ENCODE measurements around the gene LRP5. TPM values are rescaled to one million over a fixed set of nuclear protein-coding genes. Genes with fewer than 3 reads are reported as not detected.

Gene LRP5
- total RNA-seq, 4 donors from 2014 or later, result 22.3 to 43.2 (median 33.8) TPM

DNA sequence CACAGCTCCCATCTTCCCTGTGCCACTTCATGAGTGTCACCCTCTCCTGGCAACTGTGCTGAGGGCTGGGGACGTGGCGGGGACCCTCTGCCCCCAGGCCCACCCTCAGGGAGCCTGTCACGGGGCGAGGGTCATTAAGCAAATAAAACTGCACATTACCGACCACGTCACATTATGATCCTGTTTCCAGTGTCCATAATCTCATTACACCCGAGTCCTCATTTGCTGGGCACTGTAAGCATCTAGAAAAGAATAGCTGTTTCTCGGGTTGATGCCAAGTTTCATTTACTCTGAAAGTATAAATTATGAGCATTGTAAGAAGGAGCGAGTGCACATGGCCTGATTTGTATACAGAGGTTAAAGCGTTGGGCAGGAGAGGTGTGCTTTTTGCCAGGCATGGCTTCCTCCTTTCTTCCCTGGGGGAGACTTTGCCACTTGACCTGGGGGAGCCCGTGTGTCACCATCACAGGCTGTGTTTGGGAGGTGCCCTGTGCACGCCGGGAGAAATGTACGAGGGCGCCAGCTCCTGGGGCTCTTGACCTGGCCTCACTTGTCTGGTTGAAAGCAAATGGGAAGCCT is 50.5 kb downstream of the LRP5 start:
- WGBS, 2 donors, result 79 to 83% methylated on average over 15 of the region's 15 CpGs
- Histone ChIP-seq H3K36me3 (peaks cover 0 to 60% (median 0%) of the 10 kb centered on the region in 3 donors), H3K4me1 (no peaks in the 10 kb centered on the region), H3K4me3 (no peak overlapping the region), H3K27ac (no peak overlapping the region), H3K9me3 (no peaks in the 10 kb centered on the region), H3K27me3 (no peaks in the 10 kb centered on the region)
- TF ChIP-seq EP300 (IDR thresholded peaks at IDR 0.05) (no peak), POLR2A (IDR thresholded peaks at IDR 0.05) (no peak), CTCF (IDR thresholded peaks at IDR 0.05) (no peak)
- DNase-seq (ENCODE audit: low spot score in 2 of 2), result no peak

DNA sequence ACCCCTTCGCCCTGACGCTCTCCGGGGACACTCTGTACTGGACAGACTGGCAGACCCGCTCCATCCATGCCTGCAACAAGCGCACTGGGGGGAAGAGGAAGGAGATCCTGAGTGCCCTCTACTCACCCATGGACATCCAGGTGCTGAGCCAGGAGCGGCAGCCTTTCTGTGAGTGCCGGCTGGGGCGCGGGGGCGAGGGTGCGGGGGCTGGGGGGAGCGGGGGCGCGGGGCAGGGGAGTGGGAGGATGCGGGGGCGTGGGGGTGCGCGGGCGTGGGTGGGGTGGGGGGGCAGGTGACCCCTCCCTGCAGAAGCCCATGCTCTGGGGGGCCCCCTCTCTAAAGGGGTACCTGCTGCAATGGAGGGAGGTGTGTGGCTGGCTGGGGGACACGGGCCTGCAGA is 51.4 kb downstream of the LRP5 start:
- no peaks in the 10 kb centered on the region for H3K9me3 ChIP-seq
- 90 to 93% methylated on average over 20 of the region's 20 CpGs for WGBS, 2 donors
- no peak overlapping the region for H3K27ac ChIP-seq
- DNase-seq (ENCODE audit: low spot score in 2 of 2), result no peak
- H3K4me1 ChIP-seq, result no peaks in the 10 kb centered on the region
- no peak for TF ChIP-seq POLR2A (IDR thresholded peaks at IDR 0.05)
- TF ChIP-seq EP300 (IDR thresholded peaks at IDR 0.05), result no peak
- TF ChIP-seq CTCF (IDR thresholded peaks at IDR 0.05), result no peak
- H3K36me3 ChIP-seq, result peaks cover 0 to 57% (median 0%) of the 10 kb centered on the region in 3 donors
- no peak overlapping the region for H3K4me3 ChIP-seq
- no peaks in the 10 kb centered on the region for H3K27me3 ChIP-seq

DNA sequence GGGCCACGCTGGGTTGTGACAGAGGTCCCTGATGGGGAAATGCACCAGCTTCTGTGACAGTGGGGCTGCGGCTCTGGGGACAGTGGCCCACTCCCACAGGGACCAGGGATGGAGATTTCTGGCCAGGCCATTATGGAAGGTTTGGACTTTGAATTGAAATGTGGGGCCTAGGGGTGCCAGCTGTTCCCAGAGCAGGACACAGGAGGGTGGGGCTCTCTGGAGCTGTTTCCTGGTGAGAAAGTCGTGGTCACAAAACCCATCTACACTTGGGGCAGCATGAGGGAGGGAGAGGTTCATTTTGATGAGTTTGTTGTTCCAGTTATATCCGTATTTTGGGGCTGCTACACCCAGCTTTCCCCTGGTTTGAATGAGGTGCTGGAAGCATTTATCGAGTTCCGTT is 52.2 kb downstream of the LRP5 start:
- H3K4me3 ChIP-seq, result no peak overlapping the region
- no peaks in the 10 kb centered on the region for H3K4me1 ChIP-seq
- TF ChIP-seq EP300 (IDR thresholded peaks at IDR 0.05) (no peak), CTCF (IDR thresholded peaks at IDR 0.05) (no peak), POLR2A (IDR thresholded peaks at IDR 0.05) (no peak)
- H3K27me3 ChIP-seq, result no peaks in the 10 kb centered on the region
- peaks cover 0 to 52% (median 0%) of the 10 kb centered on the region in 3 donors for H3K36me3 ChIP-seq
- no peak overlapping the region for H3K27ac ChIP-seq
- H3K9me3 ChIP-seq, result no peaks in the 10 kb centered on the region
- no peak for DNase-seq (ENCODE audit: low spot score in 2 of 2)
- WGBS, 2 donors, result 87 to 94% methylated on average over 6 of the region's 6 CpGs

GRCh38 chr11:68365943-68366435 is 53.6 kb downstream of the LRP5 start:
- WGBS, 2 donors, result 81 to 90% methylated on average over 12 to 18 of the region's 19 CpGs
- TF ChIP-seq POLR2A (IDR thresholded peaks at IDR 0.05), result no peak
- TF ChIP-seq EP300 (IDR thresholded peaks at IDR 0.05), result no peak
- no peak for TF ChIP-seq CTCF (IDR thresholded peaks at IDR 0.05)
- no peak for DNase-seq (ENCODE audit: low spot score in 2 of 2)
- no peak overlapping the region for H3K27ac ChIP-seq
- no peak overlapping the region for H3K4me3 ChIP-seq
- no peaks in the 10 kb centered on the region for H3K9me3 ChIP-seq
- peaks cover 0 to 13% (median 8%) of the 10 kb centered on the region in 4 donors for H3K4me1 ChIP-seq
- H3K27me3 ChIP-seq, result no peaks in the 10 kb centered on the region
- peaks cover 0 to 43% (median 0%) of the 10 kb centered on the region in 3 donors for H3K36me3 ChIP-seq

- Histone ChIP-seq H3K4me1 (peaks cover 0 to 21% (median 13%) of the 10 kb centered on the region in 4 donors), H3K27me3 (no peaks in the 10 kb centered on the region), H3K36me3 (peaks cover 0 to 32% (median 0%) of the 10 kb centered on the region in 3 donors), H3K27ac (no peak overlapping the region), H3K4me3 (no peak overlapping the region), H3K9me3 (no peaks in the 10 kb centered on the region)
- no peak for TF ChIP-seq POLR2A (IDR thresholded peaks at IDR 0.05)
- no peak for TF ChIP-seq CTCF (IDR thresholded peaks at IDR 0.05)
- TF ChIP-seq EP300 (IDR thresholded peaks at IDR 0.05), result no peak
- DNase-seq (ENCODE audit: low spot score in 2 of 2), result no peak
- 89 to 92% methylated on average over 6 of the region's 6 CpGs for WGBS, 2 donors
These were observed 54.9 kb downstream of the LRP5 start for GRCh38 chr11:68367252-68367651.
